Breast epithelium (tissue), 3 donors: ENCODE results near the gene MFSD11.

Experiments
- CTCF ChIP-seq, 3 donors: fragments of 450-650 bp; IDR thresholded peaks; one replicate each; pipeline ENCODE4 v1.5.1; 2016 to 2017; ENCODE audit warnings: antibody characterized with exemption in 3 of 3, mild to moderate bottlenecking in 3 of 3, moderate library complexity in 3 of 3
- POLR2A ChIP-seq: fragments of 450-650 bp; IDR thresholded peaks from one replicate; pipeline ENCODE4 v1.6.1; 2016; ENCODE audit warnings: antibody characterized with exemption, mild to moderate bottlenecking, moderate library complexity

GRCh38 chr17:76710863-76711611 is 26.9 kb upstream of the MFSD11 start, which contains the start of gene MXRA7:
- TF ChIP-seq CTCF (IDR thresholded peaks at IDR 0.05) = no peak
- no peak for TF ChIP-seq POLR2A
